HepG2 (cell line): ENCODE data around the gene TNFSF13. TPM values are rescaled to one million over a fixed set of nuclear protein-coding genes. Genes with fewer than 3 reads are reported as not detected.
A peak's percentile ranks its signal among the peaks of the same experiment; 100 is the strongest.

ENCODE experiments used
- JDP2 ChIP-seq: sonication (generic); formaldehyde crosslinking; IDR thresholded peaks from 2 replicates; pipeline ENCODE4 v1.8.1; 2022; ENCODE audit warnings: missing genetic modification reagents, borderline replicate concordance
- NFIB ChIP-seq: sonication (generic); formaldehyde crosslinking; IDR thresholded peaks from 2 replicates; pipeline ENCODE4 v1.9.0; 2021; ENCODE audit warnings: missing genetic modification reagents, mild to moderate bottlenecking, borderline replicate concordance
- PLSCR1 ChIP-seq: sonication (generic); formaldehyde crosslinking; IDR thresholded peaks from 2 replicates; pipeline ENCODE4 v1.5.0; 2020; ENCODE audit warnings: missing genetic modification reagents, mild to moderate bottlenecking, borderline replicate concordance
- PRDM4 ChIP-seq: sonication (generic); formaldehyde crosslinking; IDR thresholded peaks from 2 replicates; pipeline ENCODE4 v1.9.0; 2021; ENCODE audit warnings: missing genetic modification reagents, borderline replicate concordance
- SMYD3 ChIP-seq: sonication (generic); formaldehyde crosslinking; IDR thresholded peaks from 2 replicates; pipeline ENCODE4 v1.8.1; 2023; ENCODE audit warnings: mild to moderate bottlenecking, missing genetic modification reagents
- TSC22D2 ChIP-seq: sonication (generic); formaldehyde crosslinking; IDR thresholded peaks from 2 replicates; pipeline ENCODE4 v1.5.1; 2020; ENCODE audit warnings: missing genetic modification reagents, mild to moderate bottlenecking, borderline replicate concordance
- ZMYM2 ChIP-seq: sonication (generic); formaldehyde crosslinking; IDR thresholded peaks from 2 replicates; pipeline ENCODE4 v1.8.0; 2022; ENCODE audit warnings: mild to moderate bottlenecking, missing genetic modification reagents
- ZMYM3 ChIP-seq: sonication (generic); formaldehyde crosslinking; IDR thresholded peaks from 2 replicates; pipeline ENCODE4 v1.5.1; 2020; ENCODE audit warnings: mild to moderate bottlenecking, missing genetic modification reagents
- ZNF160 ChIP-seq: sonication (generic); formaldehyde crosslinking; IDR thresholded peaks from 2 replicates; pipeline ENCODE4 v1.8.0; 2022; ENCODE audit warnings: mild to moderate bottlenecking, inconsistent platforms, missing genetic modification reagents
- ZNF510 ChIP-seq: sonication (generic); formaldehyde crosslinking; IDR thresholded peaks from 2 replicates; pipeline ENCODE4 v1.4.0; 2020; ENCODE audit warnings: low read depth, mild to moderate bottlenecking, missing genetic modification reagents
- ZNF609 ChIP-seq: sonication (generic); formaldehyde crosslinking; IDR thresholded peaks from 2 replicates; pipeline ENCODE4 v1.4.0; 2020; ENCODE audit warnings: mild to moderate bottlenecking, missing genetic modification reagents, borderline replicate concordance
- ZNF749 ChIP-seq: sonication (generic); formaldehyde crosslinking; IDR thresholded peaks from 2 replicates; pipeline ENCODE4 v1.8.0; 2022; ENCODE audit warnings: mild to moderate bottlenecking, missing genetic modification reagents, moderate library complexity, borderline replicate concordance
- polyA plus RNA-seq, 8 experiments: library from polyadenylated mRNA; depleted of rRNA in 3 of 8; stranded (reverse) in 7 of 8; unstranded in 1 of 8; fragments of >200 nt; fragmentation: Illumina TruSeq in 4 of 8; extraction: Trizol in 4 of 8; gene quantifications; 2 replicates each; pipeline versions ENCODE4 v1.2.1 to v1.2.3, GENCODE V29; 2011 to 2016; ENCODE audit warnings: low read depth in 4 of 8, missing spikeins in 1 of 8, mixed read lengths in 1 of 8; ENCODE audit not compliant: insufficient read depth in 1 of 8
- total RNA-seq, 5 experiments: library from RNA; depleted of rRNA; stranded (reverse); fragments of >200 nt; fragmentation: Illumina TruSeq; extraction: Trizol; gene quantifications; 2 replicates each; pipeline ENCODE4 v1.2.3, GENCODE V29; 2016; ENCODE audit warnings: low read depth in 1 of 5
- TF ChIP-seq, protein P1 (sequence below): IDR thresholded peaks from 2 replicates; pipeline ENCODE4 v1.6.1; 2016
- TF ChIP-seq, protein P2 (sequence below): IDR thresholded peaks from 2 replicates; pipeline ENCODE4 v1.6.1; 2018; ENCODE audit warnings: missing genetic modification reagents, mild to moderate bottlenecking, missing compliant biosample characterization
- TF ChIP-seq, protein P3 (sequence below): IDR thresholded peaks from 2 replicates; pipeline ENCODE4 v1.6.1; 2016; ENCODE audit warnings: missing compliant biosample characterization, missing genetic modification reagents, borderline replicate concordance

Gene TNFSF13
- total and polyA plus RNA-seq, 2 of the 13 experiments (the other 11 are each of a cell fraction or from before 2014, with no cell fraction given), result 2.5 to 3.3 TPM

DNA sequence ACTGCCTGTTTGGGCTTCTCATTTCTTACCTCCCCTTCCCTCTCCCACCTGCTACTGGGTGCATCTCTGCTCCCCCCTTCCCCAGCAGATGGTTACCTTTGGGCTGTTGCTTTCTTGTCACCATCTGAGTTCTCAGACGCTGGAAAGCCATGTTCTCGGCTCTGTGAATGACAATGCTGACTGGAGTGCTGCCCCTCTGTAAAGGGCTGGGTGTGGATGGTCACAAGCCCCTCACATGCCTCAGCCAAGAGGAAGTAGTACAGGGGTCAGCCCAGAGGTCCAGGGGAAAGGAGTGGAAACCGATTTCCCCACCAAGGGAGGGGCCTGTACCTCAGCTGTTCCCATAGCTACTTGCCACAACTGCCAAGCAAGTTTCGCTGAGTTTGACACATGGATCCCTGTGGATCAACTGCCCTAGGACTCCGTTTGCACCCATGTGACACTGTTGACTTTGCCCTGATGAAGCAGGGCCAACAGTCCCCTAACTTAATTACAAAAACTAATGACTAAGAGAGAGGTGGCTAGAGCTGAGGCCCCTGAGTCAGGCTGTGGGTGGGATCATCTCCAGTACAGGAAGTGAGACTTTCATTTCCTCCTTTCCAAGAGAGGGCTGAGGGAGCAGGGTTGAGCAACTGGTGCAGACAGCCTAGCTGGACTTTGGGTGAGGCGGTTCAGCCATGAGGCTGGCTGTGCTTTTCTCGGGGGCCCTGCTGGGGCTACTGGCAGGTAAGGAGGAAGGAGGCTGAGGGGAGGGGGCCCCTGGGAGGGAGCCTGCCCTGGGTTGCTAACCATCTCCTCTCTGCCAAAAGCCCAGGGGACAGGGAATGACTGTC lies 20.7 kb downstream of the TNFSF13 start, which contains the start of gene CD68 (continued):
- peak; percentile 83; the same call in 1 of the 2 replicates for TF ChIP-seq ZNF160 (CRISPR knock-in tag)
- TF ChIP-seq, protein P1, sequence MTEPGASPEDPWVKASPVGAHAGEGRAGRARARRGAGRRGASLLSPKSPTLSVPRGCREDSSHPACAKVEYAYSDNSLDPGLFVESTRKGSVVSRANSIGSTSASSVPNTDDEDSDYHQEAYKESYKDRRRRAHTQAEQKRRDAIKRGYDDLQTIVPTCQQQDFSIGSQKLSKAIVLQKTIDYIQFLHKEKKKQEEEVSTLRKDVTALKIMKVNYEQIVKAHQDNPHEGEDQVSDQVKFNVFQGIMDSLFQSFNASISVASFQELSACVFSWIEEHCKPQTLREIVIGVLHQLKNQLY (CRISPR knock-in tag), result peak; percentile 88; the same call in 1 of the 2 replicates
- no peak; the same call in 1 of the 2 replicates for TF ChIP-seq SMYD3
- no peak for TF ChIP-seq PLSCR1
- no peak; the same call in 1 of the 2 replicates for TF ChIP-seq PRDM4 (CRISPR knock-in tag)
- TF ChIP-seq JDP2 (CRISPR knock-in tag), result no peak
- no peak for TF ChIP-seq NFIB (CRISPR knock-in tag)
- TF ChIP-seq, protein P2, sequence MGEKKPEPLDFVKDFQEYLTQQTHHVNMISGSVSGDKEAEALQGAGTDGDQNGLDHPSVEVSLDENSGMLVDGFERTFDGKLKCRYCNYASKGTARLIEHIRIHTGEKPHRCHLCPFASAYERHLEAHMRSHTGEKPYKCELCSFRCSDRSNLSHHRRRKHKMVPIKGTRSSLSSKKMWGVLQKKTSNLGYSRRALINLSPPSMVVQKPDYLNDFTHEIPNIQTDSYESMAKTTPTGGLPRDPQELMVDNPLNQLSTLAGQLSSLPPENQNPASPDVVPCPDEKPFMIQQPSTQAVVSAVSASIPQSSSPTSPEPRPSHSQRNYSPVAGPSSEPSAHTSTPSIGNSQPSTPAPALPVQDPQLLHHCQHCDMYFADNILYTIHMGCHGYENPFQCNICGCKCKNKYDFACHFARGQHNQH, result 0 out of 2 replicates have a peak, but pooled peaks have one; percentile 31
- peak; percentile 17; the same call in 1 of the 2 replicates for TF ChIP-seq ZMYM3
- 0 out of 2 replicates have a peak, but pooled peaks have one; percentile 49 for TF ChIP-seq TSC22D2 (CRISPR knock-in tag)
- TF ChIP-seq ZNF749 (CRISPR knock-in tag), result peak; percentile 82; the same call in 1 of the 2 replicates
- peak; percentile 27; the same call in 1 of the 2 replicates for TF ChIP-seq ZNF609 (CRISPR knock-in tag)
- TF ChIP-seq ZNF510, result no peak
- TF ChIP-seq, protein P3, sequence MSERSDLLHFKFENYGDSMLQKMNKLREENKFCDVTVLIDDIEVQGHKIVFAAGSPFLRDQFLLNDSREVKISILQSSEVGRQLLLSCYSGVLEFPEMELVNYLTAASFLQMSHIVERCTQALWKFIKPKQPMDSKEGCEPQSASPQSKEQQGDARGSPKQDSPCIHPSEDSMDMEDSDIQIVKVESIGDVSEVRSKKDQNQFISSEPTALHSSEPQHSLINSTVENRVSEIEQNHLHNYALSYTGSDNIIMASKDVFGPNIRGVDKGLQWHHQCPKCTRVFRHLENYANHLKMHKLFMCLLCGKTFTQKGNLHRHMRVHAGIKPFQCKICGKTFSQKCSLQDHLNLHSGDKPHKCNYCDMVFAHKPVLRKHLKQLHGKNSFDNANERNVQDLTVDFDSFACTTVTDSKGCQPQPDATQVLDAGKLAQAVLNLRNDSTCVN (CRISPR knock-in tag), result no peak
- TF ChIP-seq ZMYM2, result peak; percentile 44; the same call in 1 of the 2 replicates
